Bone marrow (tissue), 2 donors: ENCODE results near the gene NAP1L5.
A peak's percentile ranks its signal among the peaks of the same experiment; 100 is the strongest.

Experiments used
- DNase-seq, 2 donors: peaks; one replicate each; lab custom pipeline; 2025; lab: John Stamatoyannopoulos, UW

Gene NAP1L5

DNA sequence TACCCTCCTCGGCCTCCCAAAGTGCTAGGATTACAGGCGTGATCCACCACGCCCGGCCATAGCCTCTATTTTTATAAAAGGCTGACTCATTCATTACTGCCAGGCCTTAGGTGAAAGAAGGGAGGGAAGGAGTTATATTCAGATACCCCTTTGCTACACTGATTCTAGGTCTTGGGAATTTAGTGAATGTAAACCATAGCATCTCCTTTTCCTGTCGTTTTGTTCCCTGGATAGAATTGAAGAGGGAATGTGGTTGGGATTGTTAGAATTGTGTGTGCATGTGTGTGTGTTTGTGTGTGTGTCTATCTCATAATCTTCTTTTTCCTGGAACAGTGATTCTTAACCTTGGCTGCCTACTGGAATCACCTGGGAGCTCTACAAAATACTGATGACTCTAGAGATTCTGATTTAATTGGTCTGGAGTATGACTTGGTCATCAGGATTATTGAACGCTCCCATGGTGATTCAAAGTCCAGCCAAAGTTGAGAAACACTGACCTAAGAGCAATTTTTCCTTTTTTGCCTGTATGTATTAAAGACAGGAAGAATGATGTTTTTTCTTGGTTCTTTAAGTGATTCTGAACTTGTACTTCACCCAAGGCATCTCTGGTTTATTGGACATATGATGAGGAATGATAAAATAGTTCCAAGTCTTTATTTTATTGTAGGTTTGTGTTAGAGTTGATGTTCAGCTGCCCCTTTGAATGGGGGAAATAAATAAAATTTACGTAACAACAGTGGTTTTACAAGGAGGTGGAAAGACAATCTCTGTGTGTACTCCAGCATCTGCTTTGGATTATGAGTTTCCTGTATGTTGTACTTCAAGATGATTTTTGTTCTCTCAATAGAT, 37.0 kb downstream of the NAP1L5 start:
- DNase-seq, result no peak

DNA sequence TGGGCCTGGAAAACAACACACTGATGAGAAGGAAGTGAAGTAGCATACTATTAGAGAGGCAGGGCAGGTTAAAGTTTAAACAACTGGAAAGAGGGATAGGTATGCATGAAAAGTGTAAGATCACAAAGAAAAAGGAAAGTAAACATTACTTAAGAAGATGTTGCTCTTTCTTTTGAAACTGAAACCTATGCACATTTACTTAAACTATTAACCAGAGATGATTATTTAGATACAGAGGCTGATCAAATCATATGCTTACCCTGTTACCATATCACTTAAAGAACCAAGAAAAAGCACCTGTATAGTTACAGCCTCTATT, 37.8 kb downstream of the NAP1L5 start:
- no peak for DNase-seq

DNA sequence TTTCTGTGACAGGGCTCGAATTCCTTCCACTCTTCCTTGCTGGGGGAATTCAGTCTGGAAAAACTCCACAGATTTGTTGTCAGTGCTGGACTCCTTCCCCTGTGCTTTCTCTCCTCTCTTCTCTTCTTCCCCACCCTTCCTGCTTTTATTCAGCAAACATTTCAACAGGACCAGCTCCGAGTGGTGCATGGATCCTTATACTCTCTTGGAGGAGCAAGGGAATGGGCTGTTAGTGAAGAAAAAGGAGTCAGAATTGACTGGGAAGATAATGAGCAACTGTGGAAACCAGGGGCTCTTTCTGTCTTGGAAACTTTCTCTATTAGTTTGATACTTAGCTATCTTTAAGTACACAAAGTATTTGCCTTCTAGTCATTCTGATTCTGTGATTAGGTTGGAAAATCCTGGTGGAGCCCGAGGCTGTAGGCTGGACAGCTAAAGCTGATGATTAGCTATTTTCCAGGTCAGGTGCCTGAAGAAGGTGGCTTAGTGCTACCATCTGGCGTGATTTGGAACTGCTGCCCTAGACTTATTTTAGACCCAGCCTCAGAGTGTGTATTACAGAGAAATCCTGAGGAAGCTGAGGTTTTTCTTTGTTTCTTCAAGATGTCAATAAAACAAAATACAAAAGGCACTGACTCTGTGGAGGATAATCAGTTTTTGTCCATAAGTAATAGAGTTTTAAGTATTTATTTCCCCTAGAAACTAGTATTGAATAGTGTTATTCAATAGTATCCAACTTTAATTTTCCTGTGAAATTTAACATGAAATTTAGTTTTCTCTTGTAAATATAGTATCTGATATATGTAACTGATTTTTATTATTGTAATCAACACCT, 38.4 kb downstream of the NAP1L5 start:
- peak in 1 of 2 donors; percentile 59 for DNase-seq

DNA sequence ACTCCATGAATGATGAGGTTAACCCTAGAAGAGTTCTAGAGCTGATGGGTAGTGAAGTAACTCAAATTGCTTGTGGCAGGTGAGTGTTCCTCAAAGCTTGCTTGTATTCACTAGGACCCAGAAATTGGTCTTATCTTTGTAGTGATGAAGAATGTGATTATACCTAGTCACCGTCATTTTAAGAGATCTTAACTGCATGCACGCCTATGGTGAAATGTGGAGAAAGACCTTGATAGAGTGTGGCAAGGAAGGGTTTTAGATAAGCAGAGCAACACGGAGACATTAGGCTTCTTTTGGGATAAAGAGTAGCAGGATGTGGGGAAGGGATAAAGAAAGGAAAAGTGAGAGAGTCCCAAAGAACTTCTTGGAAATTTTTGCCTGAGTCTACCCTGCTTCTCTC, 42.4 kb downstream of the NAP1L5 start:
- no peak for DNase-seq

DNA sequence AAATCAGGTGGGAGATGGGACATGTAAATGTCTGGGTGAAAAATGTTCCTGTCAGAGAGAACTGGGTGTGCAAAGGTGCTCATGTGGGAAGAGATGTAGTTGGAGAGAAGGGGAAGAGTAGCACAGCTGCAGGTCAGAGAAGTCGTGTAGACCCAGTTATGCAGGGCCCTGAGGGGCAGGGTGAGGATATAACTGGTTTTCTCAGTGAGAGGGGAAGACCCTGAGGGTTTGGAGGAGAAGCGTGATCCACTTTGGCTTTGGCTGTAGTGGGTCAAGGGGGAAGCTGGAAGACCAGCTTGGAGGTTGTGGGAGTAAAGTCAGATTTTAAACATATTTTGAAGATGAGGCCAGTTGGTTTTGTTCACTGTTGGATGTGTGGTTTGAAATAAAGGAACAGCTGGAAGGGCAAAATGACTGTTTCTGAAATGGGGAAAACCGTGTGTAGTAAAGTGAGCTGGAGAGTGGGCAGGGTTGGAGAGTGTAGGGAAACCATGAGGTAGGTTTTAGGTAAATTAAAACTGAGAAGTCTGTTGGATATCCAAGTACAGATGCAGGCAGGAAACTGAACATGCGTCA, 44.2 kb downstream of the NAP1L5 start:
- DNase-seq, result no peak

DNA sequence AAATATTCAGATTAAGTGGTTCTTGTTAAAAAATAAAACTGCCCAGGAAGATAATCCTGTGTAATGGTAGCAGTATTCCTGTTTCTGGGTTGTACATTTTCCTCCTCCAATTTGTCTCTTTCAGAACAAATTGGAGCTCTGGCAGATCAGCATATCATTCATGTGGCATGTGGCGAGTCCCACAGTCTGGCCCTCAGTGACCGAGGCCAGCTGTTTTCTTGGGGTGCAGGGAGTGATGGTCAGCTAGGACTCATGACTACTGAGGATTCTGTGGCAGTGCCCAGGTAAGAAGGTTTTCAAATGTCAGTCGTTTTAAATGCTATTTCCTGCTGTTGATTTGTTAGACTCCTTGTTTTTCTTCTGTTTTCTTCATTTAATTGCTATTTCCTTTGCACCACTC, 47.9 kb downstream of the NAP1L5 start:
- no peak for DNase-seq

DNA sequence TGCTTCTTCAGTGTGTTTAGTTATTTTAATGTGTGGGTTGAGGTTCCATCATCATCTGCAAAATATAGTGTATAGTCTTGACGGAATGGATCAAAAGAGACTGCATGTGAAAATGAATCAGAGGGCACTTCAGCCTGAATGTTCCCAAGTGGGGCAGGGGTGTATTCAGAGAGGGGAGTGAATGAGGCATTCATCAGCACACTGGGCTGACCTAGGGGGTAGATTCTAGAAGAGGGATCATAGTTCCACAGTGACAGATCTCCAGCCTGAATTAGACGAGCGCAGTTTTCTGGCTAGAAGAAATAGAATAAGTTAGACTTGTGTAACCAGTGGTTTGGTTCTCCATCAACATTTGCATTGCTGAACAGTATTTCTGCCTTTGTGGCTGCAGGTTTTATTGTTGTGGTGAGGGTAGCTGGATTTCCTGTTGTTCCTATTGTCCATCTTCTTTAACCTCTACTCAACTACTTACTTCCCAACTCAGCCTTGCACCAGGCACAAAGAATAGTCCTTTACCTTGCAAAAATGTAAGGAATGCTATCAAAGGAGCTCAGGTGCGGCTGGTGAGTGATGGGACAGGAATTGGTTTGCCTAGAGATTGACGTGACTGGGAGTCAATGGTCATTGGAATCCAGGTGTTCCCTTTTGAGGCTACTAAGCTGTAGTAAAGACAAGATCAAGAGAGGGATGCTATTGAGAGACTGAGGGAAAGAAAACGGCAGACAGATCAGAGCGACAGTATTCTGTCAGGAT, 50.9 kb downstream of the NAP1L5 start:
- no peak for DNase-seq

DNA sequence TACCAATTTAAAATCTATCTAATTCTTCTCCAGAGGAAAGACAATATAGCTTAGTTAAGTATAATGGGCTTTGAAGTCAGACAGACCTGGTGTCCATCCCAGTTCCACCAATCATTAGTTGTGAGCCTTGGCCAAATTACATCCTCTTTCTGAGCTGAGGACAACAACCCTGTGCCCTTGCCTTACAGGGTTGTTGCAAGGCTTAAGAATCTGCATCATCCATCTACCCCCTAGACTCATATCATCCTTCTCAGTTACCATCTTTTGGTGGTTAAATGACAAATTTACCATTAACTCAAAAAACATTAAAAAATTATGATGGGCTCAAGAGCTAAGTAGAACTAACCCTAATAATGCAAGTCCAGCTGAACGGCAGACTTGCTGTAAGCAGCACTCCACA, 51.6 kb downstream of the NAP1L5 start:
- DNase-seq, result no peak
